Breast epithelium (tissue), 4 donors: ENCODE measurements around the gene ZNF536. TPM values are rescaled to one million over a fixed set of nuclear protein-coding genes. Genes with fewer than 3 reads are reported as not detected.

ENCODE experiments used
- DNase-seq, 2 donors: peaks; one replicate each; pipeline ENCODE4 v3.0.0-alpha.2; 2019; ENCODE audit warnings: low spot score in 2 of 2
- H3K27ac ChIP-seq, 2 donors: fragments of 200-600 bp; sonication (generic) in 1 of 2; one replicate each; pipeline ENCODE4 v1.5.1; 2016 to 2019; ENCODE audit warnings: mild to moderate bottlenecking in 1 of 2
- H3K27me3 ChIP-seq, 2 donors: fragments of 200-600 bp; sonication (generic) in 1 of 2; one replicate each; pipeline versions ENCODE4 v1.5.1 to v1.6.0; 2017 to 2019; ENCODE audit warnings: control low read depth in 1 of 2, mild to moderate bottlenecking in 1 of 2
- H3K36me3 ChIP-seq: fragments of 200-600 bp; one replicate; pipeline ENCODE4 v1.5.1; 2019
- H3K4me1 ChIP-seq, 2 donors: fragments of 200-600 bp; sonication (generic); one replicate each; pipeline ENCODE4 v1.5.1; 2016 to 2019; ENCODE audit warnings: control low read depth in 1 of 2
- H3K4me3 ChIP-seq, 3 donors: fragments of 200-600 bp; sonication (generic); 1 replicate in 2 of 3; 2 replicates in 1 of 3; pipeline ENCODE4 v1.5.1; 2016 to 2019; ENCODE audit warnings: mild to moderate bottlenecking in 3 of 3, moderate library complexity in 2 of 3
- H3K9me3 ChIP-seq, 2 donors: fragments of 200-600 bp; sonication (generic) in 1 of 2; one replicate each; pipeline ENCODE4 v1.5.1; 2016 to 2019; ENCODE audit warnings: control low read depth in 1 of 2
- POLR2A ChIP-seq: fragments of 450-650 bp; IDR thresholded peaks from one replicate; pipeline ENCODE4 v1.6.1; 2016; ENCODE audit warnings: antibody characterized with exemption, mild to moderate bottlenecking, moderate library complexity
- POLR2AphosphoS5 ChIP-seq, 3 donors: sonication (generic); formaldehyde crosslinking; IDR thresholded peaks; one replicate each; pipeline ENCODE4 v1.6.1; 2017; ENCODE audit warnings: antibody characterized with exemption in 3 of 3
- intact Hi-C: fragments of 100-400 bp; cut with DNase I; formaldehyde crosslinking; loops from one replicate; pipeline ENCODE4 v1.15.1; 2023; ENCODE audit warnings: low total_unique reads
- total RNA-seq, 3 donors: library from RNA; depleted of rRNA; stranded (reverse); fragments of >200 nt; gene quantifications; one replicate each; pipeline ENCODE4 v1.1.0, GENCODE V29; 2016
- TF ChIP-seq, protein P1 (sequence below), 3 donors: fragments of 450-650 bp; IDR thresholded peaks; one replicate each; pipeline ENCODE4 v1.5.1; 2016 to 2017; ENCODE audit warnings: antibody characterized with exemption in 3 of 3, mild to moderate bottlenecking in 3 of 3, moderate library complexity in 3 of 3

ZNF536 gene
- total RNA-seq, 3 donors from 2014 or later: under 0.01 to 0.15 TPM; not detected in 1

GRCh38 chr19:30439310-30439709 lies 67.1 kb downstream of the ZNF536 start:
- intact Hi-C loops: no loop called here
- TF ChIP-seq POLR2AphosphoS5 (IDR thresholded peaks at IDR 0.05) (no peak), POLR2A (no peak)
- TF ChIP-seq, protein P1, sequence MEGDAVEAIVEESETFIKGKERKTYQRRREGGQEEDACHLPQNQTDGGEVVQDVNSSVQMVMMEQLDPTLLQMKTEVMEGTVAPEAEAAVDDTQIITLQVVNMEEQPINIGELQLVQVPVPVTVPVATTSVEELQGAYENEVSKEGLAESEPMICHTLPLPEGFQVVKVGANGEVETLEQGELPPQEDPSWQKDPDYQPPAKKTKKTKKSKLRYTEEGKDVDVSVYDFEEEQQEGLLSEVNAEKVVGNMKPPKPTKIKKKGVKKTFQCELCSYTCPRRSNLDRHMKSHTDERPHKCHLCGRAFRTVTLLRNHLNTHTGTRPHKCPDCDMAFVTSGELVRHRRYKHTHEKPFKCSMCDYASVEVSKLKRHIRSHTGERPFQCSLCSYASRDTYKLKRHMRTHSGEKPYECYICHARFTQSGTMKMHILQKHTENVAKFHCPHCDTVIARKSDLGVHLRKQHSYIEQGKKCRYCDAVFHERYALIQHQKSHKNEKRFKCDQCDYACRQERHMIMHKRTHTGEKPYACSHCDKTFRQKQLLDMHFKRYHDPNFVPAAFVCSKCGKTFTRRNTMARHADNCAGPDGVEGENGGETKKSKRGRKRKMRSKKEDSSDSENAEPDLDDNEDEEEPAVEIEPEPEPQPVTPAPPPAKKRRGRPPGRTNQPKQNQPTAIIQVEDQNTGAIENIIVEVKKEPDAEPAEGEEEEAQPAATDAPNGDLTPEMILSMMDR (IDR thresholded peaks at IDR 0.05): no peak
- peaks cover 0 to 5% of the 10 kb centered on the region in 2 donors for H3K27me3 ChIP-seq

GRCh38 chr19:30441011-30441410 lies 68.8 kb downstream of the ZNF536 start:
- no peaks in the 10 kb centered on the region for H3K4me1 ChIP-seq
- H3K9me3 ChIP-seq: no peaks in the 10 kb centered on the region
- no peaks in the 10 kb centered on the region for H3K36me3 ChIP-seq
- DNase-seq: no peak
- no peak overlapping the region for H3K27ac ChIP-seq
- H3K4me3 ChIP-seq: no peak overlapping the region
- TF ChIP-seq POLR2A (no peak), POLR2AphosphoS5 (IDR thresholded peaks at IDR 0.05) (no peak)
- TF ChIP-seq, protein P1 (IDR thresholded peaks at IDR 0.05): no peak
- intact Hi-C loops: loop anchor here (5.0 kb wide), 1 partner anchor 1594 kb away; no protein-coding TSS in a partner anchor
- peaks cover 0 to 5% of the 10 kb centered on the region in 2 donors for H3K27me3 ChIP-seq

More at GRCh38 chr19:30439310-30439709, 67.1 kb downstream of the ZNF536 start:
- Histone ChIP-seq H3K4me1 (no peaks in the 10 kb centered on the region), H3K4me3 (no peak overlapping the region), H3K27ac (no peak overlapping the region), H3K36me3 (no peaks in the 10 kb centered on the region), H3K9me3 (no peaks in the 10 kb centered on the region)
- DNase-seq: no peak

DNA sequence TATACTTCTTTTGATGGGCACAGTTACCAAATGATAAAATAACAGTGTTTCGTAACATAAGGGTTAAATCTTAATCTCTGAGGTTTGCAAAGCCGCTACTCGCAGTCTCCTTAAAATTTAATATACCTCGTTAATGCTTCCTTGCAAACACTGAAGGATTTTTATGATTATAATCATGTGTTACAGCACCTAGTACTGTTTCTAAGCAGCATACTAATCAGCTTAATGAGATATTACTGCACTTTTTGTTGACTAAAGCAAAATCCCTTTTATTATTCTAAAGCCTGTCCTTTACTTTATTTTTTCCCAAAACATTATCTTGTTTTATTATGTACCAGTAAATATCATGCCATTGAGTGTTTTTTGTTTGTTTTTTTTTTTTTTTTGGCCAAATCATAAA lies 70.5 kb downstream of the ZNF536 start:
- Histone ChIP-seq H3K27me3 (peaks cover 0 to 5% of the 10 kb centered on the region in 2 donors), H3K4me3 (no peak overlapping the region), H3K4me1 (no peaks in the 10 kb centered on the region), H3K27ac (no peak overlapping the region), H3K9me3 (no peaks in the 10 kb centered on the region), H3K36me3 (no peaks in the 10 kb centered on the region)
- no peak for TF ChIP-seq POLR2AphosphoS5 (IDR thresholded peaks at IDR 0.05)
- intact Hi-C loops: loop anchor here (5.0 kb wide), 1 partner anchor 1595 kb away; no protein-coding TSS in a partner anchor
- DNase-seq: no peak

- peaks cover 0 to 5% of the 10 kb centered on the region in 2 donors for H3K27me3 ChIP-seq
- TF ChIP-seq POLR2AphosphoS5 (IDR thresholded peaks at IDR 0.05): no peak
- no peak for TF ChIP-seq POLR2A
- TF ChIP-seq, protein P1 (IDR thresholded peaks at IDR 0.05): no peak
- no peak for DNase-seq
- no peaks in the 10 kb centered on the region for H3K36me3 ChIP-seq
- no peak overlapping the region for H3K27ac ChIP-seq
- no peaks in the 10 kb centered on the region for H3K4me1 ChIP-seq
- intact Hi-C loops: loop anchor here (5.0 kb wide), 1 partner anchor 1596 kb away; no protein-coding TSS in a partner anchor
- H3K9me3 ChIP-seq: no peaks in the 10 kb centered on the region
- H3K4me3 ChIP-seq: no peak overlapping the region
Observed at GRCh38 chr19:30443531-30444252, 71.5 kb downstream of the ZNF536 start.

DNA sequence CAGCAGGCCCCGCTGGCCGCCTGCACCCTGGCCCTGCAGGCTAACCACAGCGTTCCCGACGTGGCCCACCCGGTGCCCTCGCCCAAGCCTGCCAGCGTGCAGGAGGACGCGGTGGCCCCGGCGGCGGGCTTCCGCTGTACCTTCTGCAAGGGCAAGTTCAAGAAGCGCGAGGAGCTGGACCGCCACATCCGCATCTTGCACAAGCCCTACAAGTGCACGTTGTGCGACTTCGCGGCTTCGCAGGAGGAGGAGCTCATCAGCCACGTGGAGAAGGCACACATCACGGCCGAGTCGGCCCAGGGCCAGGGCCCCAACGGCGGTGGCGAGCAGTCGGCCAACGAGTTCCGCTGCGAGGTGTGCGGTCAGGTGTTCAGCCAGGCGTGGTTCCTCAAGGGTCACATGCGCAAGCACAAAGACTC lies 72.1 kb downstream of the ZNF536 start:
- no peak for DNase-seq

More for the DNA sequence above, 72.1 kb downstream of the ZNF536 start:
- H3K27me3 ChIP-seq: peaks cover 0 to 5% of the 10 kb centered on the region in 2 donors
- no peak overlapping the region for H3K27ac ChIP-seq
- no peaks in the 10 kb centered on the region for H3K4me1 ChIP-seq
- no peaks in the 10 kb centered on the region for H3K36me3 ChIP-seq
- intact Hi-C loops: loop anchor here (5.0 kb wide), 1 partner anchor 1597 kb away; no protein-coding TSS in a partner anchor
- TF ChIP-seq, protein P1 (IDR thresholded peaks at IDR 0.05): no peak
- TF ChIP-seq POLR2AphosphoS5 (IDR thresholded peaks at IDR 0.05) (no peak), POLR2A (no peak)
- H3K4me3 ChIP-seq: no peak overlapping the region
- no peaks in the 10 kb centered on the region for H3K9me3 ChIP-seq
